Measurements from ENCODE around the gene RASAL1.

RASAL1 gene

DNA sequence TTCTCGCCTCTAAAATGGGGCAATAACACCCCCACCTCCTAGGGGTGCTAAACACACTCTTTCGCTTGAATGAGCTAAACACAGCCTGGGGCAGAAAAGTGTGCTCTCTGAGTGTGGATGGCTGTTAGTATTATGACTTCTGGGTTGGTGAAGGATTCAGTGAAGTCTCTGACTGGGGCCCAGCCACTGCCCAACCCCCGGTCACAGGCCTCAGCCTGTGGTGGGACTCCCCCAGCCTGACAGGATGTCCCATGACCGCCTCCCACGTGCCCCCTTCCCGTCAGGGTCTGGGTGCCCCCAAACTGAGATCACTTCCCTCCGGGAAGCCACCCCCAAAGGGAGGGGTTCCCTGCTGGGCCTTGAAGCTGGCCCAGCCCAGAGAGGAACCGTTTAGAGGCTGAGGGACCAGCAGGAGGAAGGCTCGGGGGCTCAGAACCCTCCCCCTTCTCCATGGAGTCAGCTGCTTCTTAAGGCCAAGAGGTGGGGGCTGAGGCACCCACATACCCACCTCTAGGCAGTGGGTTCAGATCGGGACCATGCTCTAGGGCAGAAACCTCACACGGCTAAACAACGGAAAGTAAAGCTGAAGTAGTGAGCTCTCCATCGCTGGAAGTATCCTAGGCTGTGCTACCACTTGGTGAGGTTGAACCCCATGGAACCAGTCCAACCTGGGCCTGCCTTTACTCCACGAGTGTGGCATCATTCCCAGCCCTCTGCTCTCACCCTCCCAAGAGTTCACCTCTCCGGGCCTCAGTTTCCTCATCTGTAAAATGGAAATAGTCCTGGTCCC lies 65.2 kb downstream of the RASAL1 start:
- no peak for DNase-seq (ENCODE audit: low read depth, low spot score)
- no peak overlapping the region for H3K4me3 ChIP-seq (ENCODE audit: low read depth, low read length)
- TF ChIP-seq, protein P1, sequence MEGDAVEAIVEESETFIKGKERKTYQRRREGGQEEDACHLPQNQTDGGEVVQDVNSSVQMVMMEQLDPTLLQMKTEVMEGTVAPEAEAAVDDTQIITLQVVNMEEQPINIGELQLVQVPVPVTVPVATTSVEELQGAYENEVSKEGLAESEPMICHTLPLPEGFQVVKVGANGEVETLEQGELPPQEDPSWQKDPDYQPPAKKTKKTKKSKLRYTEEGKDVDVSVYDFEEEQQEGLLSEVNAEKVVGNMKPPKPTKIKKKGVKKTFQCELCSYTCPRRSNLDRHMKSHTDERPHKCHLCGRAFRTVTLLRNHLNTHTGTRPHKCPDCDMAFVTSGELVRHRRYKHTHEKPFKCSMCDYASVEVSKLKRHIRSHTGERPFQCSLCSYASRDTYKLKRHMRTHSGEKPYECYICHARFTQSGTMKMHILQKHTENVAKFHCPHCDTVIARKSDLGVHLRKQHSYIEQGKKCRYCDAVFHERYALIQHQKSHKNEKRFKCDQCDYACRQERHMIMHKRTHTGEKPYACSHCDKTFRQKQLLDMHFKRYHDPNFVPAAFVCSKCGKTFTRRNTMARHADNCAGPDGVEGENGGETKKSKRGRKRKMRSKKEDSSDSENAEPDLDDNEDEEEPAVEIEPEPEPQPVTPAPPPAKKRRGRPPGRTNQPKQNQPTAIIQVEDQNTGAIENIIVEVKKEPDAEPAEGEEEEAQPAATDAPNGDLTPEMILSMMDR (IDR thresholded peaks at IDR 0.05; ENCODE audit: low read depth, low read length), result no peak
- in situ Hi-C loops (cut with HindIII; ENCODE audit: low sequenced_read_pairs), result no loop called here

DNA sequence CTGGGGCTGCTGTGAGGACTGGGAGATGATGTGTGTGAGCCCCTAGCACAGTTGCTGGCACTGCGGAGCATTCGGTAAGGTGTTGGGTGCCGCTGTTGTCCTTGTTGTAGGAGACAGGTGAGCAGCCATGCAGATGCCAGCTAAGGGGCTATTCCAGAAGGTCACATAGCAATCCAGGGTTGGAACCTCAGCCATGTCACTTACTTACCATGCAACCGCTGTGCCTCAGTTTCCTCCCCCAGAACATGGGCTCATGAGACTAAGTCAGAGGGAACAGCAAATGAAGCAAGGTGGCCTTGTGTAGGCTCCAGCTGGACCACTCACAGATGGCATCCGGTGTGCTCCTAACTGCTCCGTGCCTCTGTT lies 65.8 kb downstream of the RASAL1 start:
- in situ Hi-C loops (cut with HindIII; ENCODE audit: low sequenced_read_pairs), result no loop called here
- H3K4me3 ChIP-seq (ENCODE audit: low read depth, low read length), result no peak overlapping the region
- TF ChIP-seq, protein P1 (IDR thresholded peaks at IDR 0.05; ENCODE audit: low read depth, low read length), result no peak
- DNase-seq (ENCODE audit: low read depth, low spot score), result no peak

DNA sequence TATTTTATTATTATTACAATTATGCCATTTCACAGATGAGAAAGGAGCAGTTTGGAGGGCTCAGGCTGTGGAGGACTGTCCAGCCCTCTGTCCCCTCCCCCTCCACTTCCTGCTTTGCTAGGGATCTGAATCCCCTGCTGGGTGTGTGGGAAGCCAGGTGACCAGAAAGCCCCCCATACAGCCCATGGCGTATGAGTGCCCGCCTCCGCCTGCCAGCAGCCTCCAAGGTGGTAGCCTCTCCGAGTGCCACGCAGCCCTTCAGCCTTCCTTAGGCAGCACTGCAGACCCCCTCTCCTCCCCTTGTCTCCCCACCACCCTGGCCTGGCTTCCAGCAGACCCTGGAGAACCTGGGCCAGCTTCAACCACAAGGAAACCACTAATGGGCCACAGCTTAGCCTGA lies 66.4 kb downstream of the RASAL1 start:
- H3K4me3 ChIP-seq (ENCODE audit: low read depth, low read length), result no peak overlapping the region
- in situ Hi-C loops (cut with HindIII; ENCODE audit: low sequenced_read_pairs), result no loop called here
- no peak for DNase-seq (ENCODE audit: low read depth, low spot score)
- TF ChIP-seq, protein P1 (IDR thresholded peaks at IDR 0.05; ENCODE audit: low read depth, low read length), result no peak

DNA sequence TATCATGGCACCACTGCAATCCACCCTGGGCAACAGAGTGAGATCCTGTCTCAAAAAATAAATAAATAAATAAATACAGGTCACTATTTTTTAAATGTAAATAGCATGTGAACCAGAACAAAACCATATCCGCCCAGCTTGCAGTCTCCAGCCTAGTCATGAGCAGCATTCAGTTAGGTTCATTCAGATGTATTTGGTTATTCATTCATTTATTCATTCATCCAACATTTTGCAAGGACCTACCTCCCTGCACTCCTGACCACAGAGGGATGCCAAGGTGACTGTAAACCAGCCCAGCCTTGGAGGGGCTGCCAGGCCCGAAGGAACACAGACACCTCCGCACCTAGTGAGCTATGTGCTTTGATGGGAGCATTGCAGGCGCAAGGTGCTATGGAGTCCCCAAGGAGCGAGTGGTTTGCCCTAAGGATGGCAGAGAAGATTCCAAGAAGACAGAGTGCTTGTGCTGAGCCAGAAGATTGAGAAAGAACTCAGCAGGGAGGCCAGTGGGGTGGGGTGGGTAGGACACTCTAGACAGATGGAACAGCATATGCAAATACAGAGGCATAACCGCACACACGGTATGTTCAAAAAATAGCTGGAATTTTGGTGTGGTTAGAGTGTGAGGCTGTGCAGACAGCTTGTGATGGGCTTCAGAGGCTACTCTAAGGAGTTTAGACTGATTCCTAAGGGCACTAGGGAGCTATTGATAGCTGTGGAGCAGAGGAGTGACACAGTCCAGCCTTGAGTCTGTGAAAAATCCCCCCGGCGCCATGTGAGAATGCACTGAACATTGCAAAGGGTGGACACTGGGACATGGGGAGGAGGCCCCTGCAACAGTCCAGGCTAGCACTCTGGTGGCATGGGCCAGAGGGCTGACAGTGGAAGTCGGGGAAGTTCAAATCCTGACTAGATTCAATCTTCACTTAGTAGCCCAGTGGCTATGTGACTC lies 67.3 kb downstream of the RASAL1 start:
- in situ Hi-C loops (cut with HindIII; ENCODE audit: low sequenced_read_pairs), result no loop called here
- TF ChIP-seq, protein P1 (IDR thresholded peaks at IDR 0.05; ENCODE audit: low read depth, low read length), result no peak
- no peak overlapping the region for H3K4me3 ChIP-seq (ENCODE audit: low read depth, low read length)
- no peak for DNase-seq (ENCODE audit: low read depth, low spot score)

DNA sequence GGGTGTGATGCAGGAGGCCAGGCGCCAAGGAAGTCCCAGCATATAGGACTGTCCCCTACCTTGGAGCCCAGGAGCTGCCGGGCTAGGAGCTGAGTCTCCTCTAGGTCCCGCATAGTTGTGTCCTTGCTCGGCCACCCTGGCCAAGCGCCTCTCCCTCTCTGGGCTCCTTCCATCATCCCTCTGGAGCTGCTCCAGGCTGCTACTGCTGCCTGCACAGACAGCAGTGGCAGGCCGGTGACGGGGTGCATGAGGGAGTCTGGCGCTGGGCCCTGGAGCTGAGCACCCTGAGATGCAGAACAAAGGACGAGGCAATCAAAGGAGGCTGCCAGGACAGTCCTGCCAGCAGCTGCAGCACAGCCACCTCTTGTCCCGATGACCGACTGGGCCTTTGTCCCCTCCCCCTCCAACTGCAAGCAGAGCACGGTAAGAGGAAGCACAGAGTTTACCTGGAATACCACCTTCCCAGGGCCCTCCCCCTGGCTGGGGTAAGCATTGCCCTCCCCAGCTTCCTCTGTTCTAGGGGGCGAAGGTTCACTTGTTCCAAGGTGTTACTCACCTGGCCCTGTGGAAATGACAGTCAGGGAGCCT lies 68.7 kb downstream of the RASAL1 start:
- in situ Hi-C loops (cut with HindIII; ENCODE audit: low sequenced_read_pairs), result no loop called here
- no peak overlapping the region for H3K4me3 ChIP-seq (ENCODE audit: low read depth, low read length)
- DNase-seq (ENCODE audit: low read depth, low spot score), result no peak
- TF ChIP-seq, protein P1 (IDR thresholded peaks at IDR 0.05; ENCODE audit: low read depth, low read length), result no peak

All from astrocyte of the spinal cord (primary cell).